Muscle of arm (tissue), 14 donors: ENCODE results near the gene TPX2. TPM values are rescaled to one million over a fixed set of nuclear protein-coding genes. Genes with fewer than 3 reads are reported as not detected.

Experiments used
- DNase-seq: peaks from one replicate; pipeline ENCODE4 v3.0.0-alpha.2; 2013
- long read RNA-seq, 11 donors: transcript quantifications; one replicate each; lab custom pipeline, GENCODE V29; 2026
- polyA plus RNA-seq, 12 donors: library from polyadenylated mRNA; unstranded; fragments of 120-200 nt; gene quantifications; one replicate each; pipeline ENCODE4 v1.2.1, GENCODE V29; 2013; ENCODE audit not compliant: insufficient read length in 12 of 12

Gene TPX2
- polyA plus RNA-seq, result 10 to 100 TPM in 11 of 12 donors, not detected in 1; 18.5 to 42.7 (median 29.6) TPM
- long read RNA-seq, donor 1, partial matches to known transcripts, result 5 of 7 reads
- long read RNA-seq, donor 1, other reads (novel, unspliced or antisense), result 0 of 7 reads
- long read RNA-seq, donor 2, partial matches to known transcripts, result 0 of 3 reads
- long read RNA-seq, donor 2, other reads (novel, unspliced or antisense), result 0 of 3 reads
- long read RNA-seq, donor 3, partial matches to known transcripts, result 0 of 1 reads
- long read RNA-seq, donor 3, other reads (novel, unspliced or antisense), result 0 of 1 reads
- long read RNA-seq, donor 4, result 0 reads
- long read RNA-seq, donor 5, partial matches to known transcripts, result 0 of 1 reads
- long read RNA-seq, donor 5, other reads (novel, unspliced or antisense), result 0 of 1 reads
- long read RNA-seq, donor 6, partial matches to known transcripts, result 0 of 2 reads
- long read RNA-seq, donor 6, other reads (novel, unspliced or antisense), result 0 of 2 reads
- long read RNA-seq, donor 7, partial matches to known transcripts, result 0 of 1 reads
- long read RNA-seq, donor 7, other reads (novel, unspliced or antisense), result 0 of 1 reads
- long read RNA-seq, donor 8, partial matches to known transcripts, result 0 of 1 reads
- long read RNA-seq, donor 8, other reads (novel, unspliced or antisense), result 0 of 1 reads
- long read RNA-seq, donor 9, result 0 reads
- long read RNA-seq, donor 10, partial matches to known transcripts, result 0 of 1 reads
- long read RNA-seq, donor 10, other reads (novel, unspliced or antisense), result 0 of 1 reads
- long read RNA-seq, donor 11, partial matches to known transcripts, result 5 of 9 reads
- long read RNA-seq, donor 11, other reads (novel, unspliced or antisense), result 0 of 9 reads

- peak; percentile 97 for DNase-seq
Measured at GRCh38 chr20:31738729-31739549, at the start of gene TPX2. Gene TPX2, plus strand, starts transcription at chr20:31739290. Its CDS starts 18,187 bp downstream, at chr20:31757477.

GRCh38 chr20:31690124-31690666 is 48.9 kb upstream of the TPX2 start:
- no peak for DNase-seq

- no peak for DNase-seq
Measured at GRCh38 chr20:31691646-31692275, 47.3 kb upstream of the TPX2 start.

GRCh38 chr20:31693402-31693801 is 45.7 kb upstream of the TPX2 start:
- no peak for DNase-seq

DNA sequence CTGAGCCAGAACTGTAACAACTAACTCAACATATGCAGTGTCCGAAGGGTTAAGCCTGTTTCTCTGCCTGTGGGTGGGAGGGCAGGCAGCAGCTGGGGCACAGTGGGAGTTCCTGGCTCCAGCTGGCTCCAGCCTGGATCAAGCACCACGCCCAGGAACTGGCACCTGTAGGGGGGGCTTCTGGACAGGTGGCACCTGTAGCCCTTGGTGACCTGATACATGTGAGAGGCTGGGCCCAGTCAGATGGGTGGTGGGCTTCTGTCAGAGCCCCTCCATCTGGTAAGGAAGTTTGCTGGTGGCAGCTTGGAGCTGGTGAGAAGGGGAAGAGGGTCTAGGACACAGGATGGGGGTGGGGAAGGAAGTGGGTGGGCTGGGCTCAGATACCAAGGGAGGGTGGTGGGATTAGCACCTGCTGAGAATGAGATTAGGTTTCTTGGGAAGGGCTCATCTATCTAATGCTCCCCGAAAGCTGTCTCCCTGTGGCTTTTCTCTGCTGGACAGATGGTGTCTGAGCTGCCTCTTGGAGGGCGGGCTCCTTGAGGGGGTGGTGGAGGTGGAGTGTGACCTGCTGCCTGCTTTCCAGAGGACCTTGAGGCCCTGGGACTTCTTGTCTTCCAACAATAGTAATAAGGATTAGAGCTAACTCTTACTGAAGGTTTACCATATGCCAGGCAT is 45.0 kb upstream of the TPX2 start:
- DNase-seq, result no peak

DNA sequence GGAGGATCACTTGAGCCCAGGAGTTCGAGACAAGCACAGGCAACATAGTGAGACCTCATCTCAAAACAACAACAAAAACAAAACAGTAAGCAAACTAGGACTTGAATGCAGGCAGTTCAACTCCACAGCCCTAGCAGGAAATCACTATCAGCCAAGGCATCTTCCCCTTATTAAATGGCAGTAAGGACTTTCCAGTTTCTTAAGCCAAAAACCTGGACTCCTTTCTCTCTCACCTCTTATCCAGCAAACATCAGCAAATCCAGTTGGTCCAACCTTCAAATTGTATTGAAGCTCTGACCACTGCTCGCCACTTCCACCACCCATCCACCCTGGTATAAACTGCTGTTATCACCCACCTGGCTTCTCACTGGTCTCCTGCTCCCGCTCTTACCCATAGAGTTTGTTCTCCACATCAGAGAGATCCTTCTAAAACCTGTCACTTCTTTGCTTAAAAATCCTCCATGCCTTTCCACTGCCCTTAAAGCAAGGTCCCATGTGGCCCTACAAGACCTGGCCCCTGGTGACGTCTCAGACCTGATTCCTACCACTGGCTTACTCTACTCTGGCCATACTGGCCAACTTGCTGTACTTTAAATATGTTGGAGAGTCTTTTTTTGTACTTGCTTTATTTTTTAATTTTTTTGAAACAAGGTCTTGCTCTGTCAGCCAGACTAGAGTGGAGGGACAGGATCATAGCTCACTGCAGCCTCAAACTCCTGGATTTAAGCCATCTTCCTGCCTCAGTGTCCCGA is 44.1 kb upstream of the TPX2 start:
- no peak for DNase-seq

DNA sequence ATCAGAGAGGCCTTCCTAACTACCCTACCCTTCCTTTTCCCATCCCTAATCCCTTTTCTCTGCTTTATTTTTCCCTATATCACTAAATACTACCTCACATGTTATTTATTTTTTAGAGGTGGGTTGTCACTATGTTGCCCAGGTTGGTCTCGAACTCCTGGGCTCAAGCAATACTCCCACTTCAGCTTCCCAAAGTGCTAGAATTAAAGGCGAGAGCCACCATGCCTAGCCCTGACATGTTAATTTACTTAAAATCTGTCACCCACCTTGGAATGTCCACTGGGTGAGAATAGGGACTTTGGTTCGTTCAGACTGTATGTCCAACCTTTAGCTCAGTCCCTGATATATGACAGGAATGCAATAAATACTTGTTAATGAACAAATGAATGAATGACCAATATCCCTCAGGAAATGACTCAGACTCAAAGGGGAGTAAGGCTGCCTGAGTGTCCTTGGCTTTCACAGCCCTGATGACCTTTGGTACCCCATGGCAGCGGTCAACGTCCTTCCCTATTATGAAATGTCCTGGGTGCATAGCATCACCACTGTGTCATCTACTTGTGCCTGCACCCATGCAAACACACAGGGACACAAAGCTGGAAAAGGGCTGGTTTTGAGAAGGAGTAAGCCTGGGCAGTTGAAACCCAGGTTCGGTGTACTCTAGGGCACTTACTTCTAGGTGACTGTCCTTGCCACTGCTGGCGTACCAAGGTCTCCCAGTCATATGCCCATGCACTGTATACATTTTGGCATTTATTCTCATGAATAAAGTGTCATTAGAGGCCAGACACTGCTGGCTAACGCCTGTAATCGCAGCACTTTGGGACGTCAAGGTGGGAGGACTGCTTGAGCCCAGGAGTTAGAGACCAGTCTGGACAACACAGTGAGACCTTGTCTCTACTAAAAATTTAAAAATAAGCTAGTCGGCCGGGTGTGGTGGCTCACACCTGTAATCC is 43.0 kb upstream of the TPX2 start:
- DNase-seq, result no peak

GRCh38 chr20:31698243-31698802 is 40.8 kb upstream of the TPX2 start:
- DNase-seq, result no peak

- peak; percentile 78 for DNase-seq
Measured at GRCh38 chr20:31698803-31699718, 40.0 kb upstream of the TPX2 start.

- DNase-seq, result no peak
Measured at GRCh38 chr20:31699801-31700728, 39.0 kb upstream of the TPX2 start.

- no peak for DNase-seq
Measured at GRCh38 chr20:31700747-31701146, 38.3 kb upstream of the TPX2 start.

- no peak for DNase-seq
Measured at GRCh38 chr20:31701591-31701990, 37.5 kb upstream of the TPX2 start.

DNA sequence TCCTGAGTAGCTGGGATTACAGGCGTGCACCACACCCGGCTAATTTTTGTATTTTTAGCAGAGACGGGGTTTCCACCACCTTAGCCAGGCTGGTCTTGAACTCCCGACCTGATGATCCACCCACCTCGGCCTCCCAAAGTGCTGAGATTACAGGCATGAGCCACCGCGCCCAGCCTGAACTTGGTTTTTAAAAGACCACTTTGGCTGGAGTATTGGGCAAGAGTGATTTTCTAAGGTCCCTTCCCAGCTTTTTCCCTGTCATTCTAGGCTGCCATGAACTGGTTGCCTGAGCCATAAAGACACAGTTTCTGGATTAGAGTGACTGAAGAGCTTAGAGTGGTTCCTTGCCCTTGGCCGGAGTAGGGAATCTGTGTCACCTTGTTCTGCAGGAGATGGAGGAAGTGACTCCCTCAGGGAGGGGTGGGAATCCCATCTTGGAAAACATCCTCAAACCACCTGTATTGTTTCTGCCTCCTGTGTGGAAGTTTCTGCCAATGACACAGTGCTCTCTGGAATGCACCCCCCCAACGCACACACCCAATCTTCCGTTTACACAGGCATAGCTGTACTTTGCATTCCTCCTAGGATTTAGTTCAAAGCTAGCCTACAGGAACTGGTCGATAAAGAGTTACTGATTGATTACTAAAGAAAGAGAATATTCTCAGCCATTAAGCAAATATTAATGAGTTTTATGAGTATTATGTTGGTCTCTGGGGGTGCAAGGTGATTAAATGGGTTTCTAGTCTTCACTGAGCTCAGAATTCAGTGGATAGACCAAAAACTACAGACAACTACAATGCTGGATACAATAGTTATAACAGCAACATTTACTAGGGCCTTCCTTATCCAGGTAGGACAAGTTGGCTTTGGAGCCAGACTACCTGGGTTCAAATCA is 34.6 kb upstream of the TPX2 start:
- DNase-seq, result no peak

DNA sequence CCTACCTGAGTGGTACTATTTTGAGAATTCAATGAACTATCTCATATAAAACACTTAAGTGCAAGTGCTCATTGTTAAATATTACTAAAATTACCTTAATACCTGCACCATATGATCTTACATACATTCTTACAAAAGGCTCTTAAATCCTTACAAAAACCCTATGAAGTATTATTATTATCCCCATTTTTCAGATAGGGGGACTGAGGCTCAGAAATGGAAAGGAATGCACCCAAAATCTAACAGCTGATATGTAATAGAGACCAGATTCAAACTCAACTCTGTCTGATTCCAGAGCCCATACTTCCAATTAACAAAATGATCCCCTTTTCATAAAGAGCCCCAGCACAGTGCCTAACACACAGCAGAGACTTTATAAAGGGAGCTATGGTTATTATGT is 33.9 kb upstream of the TPX2 start:
- DNase-seq, result no peak
